ENCODE data around the gene LCK. TPM values are rescaled to one million over a fixed set of nuclear protein-coding genes. Genes with fewer than 3 reads are reported as not detected.

LCK gene
- total and polyA plus RNA-seq, 10 of the 15 experiments (the other 5 are each of a cell fraction or from before 2014, with no cell fraction given): 31.5 to 173 (median 119) TPM

DNA sequence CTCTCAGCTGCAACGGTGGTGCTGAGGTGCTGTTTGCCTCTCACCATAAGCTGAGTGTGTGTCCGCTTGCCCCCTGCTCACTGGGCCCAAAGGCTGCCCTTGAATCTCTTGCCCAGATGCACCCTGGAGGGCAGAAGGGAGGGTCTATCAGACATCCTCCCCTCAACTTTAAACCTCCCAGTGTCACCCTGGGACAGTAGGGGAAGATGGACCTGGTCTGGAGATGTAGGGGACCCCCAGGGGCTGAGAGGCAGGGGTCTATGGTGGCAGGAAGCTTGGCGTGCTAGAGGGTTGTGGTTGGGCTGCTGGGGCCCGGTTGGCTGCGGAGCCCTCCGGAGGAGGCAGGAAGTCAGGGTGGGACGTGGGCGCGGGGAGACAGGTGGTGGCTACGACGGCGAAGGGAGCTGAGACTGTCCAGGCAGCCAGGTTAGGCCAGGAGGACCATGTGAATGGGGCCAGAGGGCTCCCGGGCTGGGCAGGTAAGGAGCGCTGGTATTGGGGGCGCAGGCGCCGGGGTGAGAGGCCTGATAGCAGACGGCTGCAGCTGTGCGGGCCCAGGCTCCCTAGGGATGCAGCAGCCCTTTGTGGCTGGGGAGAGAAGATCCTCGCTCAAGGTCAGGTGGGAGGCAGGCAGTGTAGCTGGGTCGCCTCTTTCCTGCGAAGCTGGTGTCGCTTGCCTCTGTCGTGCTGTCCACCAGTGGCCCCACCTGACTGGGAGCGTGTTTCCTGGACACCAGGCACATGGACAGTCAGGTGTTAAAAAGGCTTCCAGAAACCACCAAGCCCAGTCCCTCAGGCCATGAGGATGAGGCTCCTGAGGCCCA lies at the start of gene LCK (continued):
- TF ChIP-seq, protein P1, sequence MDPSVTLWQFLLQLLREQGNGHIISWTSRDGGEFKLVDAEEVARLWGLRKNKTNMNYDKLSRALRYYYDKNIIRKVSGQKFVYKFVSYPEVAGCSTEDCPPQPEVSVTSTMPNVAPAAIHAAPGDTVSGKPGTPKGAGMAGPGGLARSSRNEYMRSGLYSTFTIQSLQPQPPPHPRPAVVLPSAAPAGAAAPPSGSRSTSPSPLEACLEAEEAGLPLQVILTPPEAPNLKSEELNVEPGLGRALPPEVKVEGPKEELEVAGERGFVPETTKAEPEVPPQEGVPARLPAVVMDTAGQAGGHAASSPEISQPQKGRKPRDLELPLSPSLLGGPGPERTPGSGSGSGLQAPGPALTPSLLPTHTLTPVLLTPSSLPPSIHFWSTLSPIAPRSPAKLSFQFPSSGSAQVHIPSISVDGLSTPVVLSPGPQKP (IDR thresholded peaks at IDR 0.05; ENCODE audit: low read depth, low read length): no peak
- no peak for TF ChIP-seq YBX1 (IDR thresholded peaks at IDR 0.05)
- TF ChIP-seq, protein P2, sequence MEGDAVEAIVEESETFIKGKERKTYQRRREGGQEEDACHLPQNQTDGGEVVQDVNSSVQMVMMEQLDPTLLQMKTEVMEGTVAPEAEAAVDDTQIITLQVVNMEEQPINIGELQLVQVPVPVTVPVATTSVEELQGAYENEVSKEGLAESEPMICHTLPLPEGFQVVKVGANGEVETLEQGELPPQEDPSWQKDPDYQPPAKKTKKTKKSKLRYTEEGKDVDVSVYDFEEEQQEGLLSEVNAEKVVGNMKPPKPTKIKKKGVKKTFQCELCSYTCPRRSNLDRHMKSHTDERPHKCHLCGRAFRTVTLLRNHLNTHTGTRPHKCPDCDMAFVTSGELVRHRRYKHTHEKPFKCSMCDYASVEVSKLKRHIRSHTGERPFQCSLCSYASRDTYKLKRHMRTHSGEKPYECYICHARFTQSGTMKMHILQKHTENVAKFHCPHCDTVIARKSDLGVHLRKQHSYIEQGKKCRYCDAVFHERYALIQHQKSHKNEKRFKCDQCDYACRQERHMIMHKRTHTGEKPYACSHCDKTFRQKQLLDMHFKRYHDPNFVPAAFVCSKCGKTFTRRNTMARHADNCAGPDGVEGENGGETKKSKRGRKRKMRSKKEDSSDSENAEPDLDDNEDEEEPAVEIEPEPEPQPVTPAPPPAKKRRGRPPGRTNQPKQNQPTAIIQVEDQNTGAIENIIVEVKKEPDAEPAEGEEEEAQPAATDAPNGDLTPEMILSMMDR (IDR thresholded peaks at IDR 0.05 in 2 of 3, conservative IDR thresholded peaks at IDR 0.05 in 1 of 3; ENCODE audit: control insufficient read depth in 2 of 3, extremely low read depth in 1 of 3, insufficient read depth in 1 of 3, low read depth in 3 of 3, low read length in 3 of 3): no peak
- TF ChIP-seq ZBED1 (IDR thresholded peaks at IDR 0.05; ENCODE audit: borderline replicate concordance): peak; percentile 33; the same call in 1 of the 2 replicates
- peak; percentile 92 for TF ChIP-seq TCF3 (IDR thresholded peaks at IDR 0.05; ENCODE audit: borderline replicate concordance, insufficient read depth, low read depth, low read length)
- TF ChIP-seq, protein P3, sequence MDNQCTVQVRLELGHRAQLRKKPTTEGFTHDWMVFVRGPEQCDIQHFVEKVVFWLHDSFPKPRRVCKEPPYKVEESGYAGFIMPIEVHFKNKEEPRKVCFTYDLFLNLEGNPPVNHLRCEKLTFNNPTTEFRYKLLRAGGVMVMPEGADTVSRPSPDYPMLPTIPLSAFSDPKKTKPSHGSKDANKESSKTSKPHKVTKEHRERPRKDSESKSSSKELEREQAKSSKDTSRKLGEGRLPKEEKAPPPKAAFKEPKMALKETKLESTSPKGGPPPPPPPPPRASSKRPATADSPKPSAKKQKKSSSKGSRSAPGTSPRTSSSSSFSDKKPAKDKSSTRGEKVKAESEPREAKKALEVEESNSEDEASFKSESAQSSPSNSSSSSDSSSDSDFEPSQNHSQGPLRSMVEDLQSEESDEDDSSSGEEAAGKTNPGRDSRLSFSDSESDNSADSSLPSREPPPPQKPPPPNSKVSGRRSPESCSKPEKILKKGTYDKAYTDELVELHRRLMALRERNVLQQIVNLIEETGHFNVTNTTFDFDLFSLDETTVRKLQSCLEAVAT (IDR thresholded peaks at IDR 0.05): no peak
- TF ChIP-seq POLR2AphosphoS5 (IDR thresholded peaks at IDR 0.05; ENCODE audit: low read length): peak; percentile 86
- peak; percentile 32 for TF ChIP-seq MYC (IDR thresholded peaks at IDR 0.05; ENCODE audit: insufficient read depth, insufficient read length, insufficient replicate concordance, low read length, severe bottlenecking)
- TF ChIP-seq EGR1 (IDR thresholded peaks at IDR 0.05; ENCODE audit: borderline replicate concordance in 1 of 2, low read depth in 2 of 2, low read length in 2 of 2): peak in 1 of 2 experiments; percentile 80; a peak in 2 of 3 replicates
- no peak for TF ChIP-seq SMAD1 (IDR thresholded peaks at IDR 0.05; ENCODE audit: low read depth, partially characterized antibody)
- no peak for TF ChIP-seq SIN3A (IDR thresholded peaks at IDR 0.05; ENCODE audit: low read depth, low read length)
- no peak for TF ChIP-seq NR2C1 (IDR thresholded peaks at IDR 0.05)
- TF ChIP-seq CHD4 (IDR thresholded peaks at IDR 0.05): no peak
- TF ChIP-seq HDGF (IDR thresholded peaks at IDR 0.05): peak; percentile 69; the same call in 1 of the 2 replicates
- no peak for TF ChIP-seq CBX5 (IDR thresholded peaks at IDR 0.05; ENCODE audit: low read depth)
- peak in 1 of 2 experiments; percentile 20; a peak in 1 of 4 replicates for TF ChIP-seq IKZF2 (IDR thresholded peaks at IDR 0.05)
- peak; percentile 94 for TF ChIP-seq POLR2A (IDR thresholded peaks at IDR 0.05; ENCODE audit: low read depth, low read length)
- TF ChIP-seq YY1 (IDR thresholded peaks at IDR 0.05; ENCODE audit: low read depth, low read length): no peak
- TF ChIP-seq ZNF622 (IDR thresholded peaks at IDR 0.05): no peak
- no peak for TF ChIP-seq JUNB (IDR thresholded peaks at IDR 0.05)
- TF ChIP-seq CBFB (IDR thresholded peaks at IDR 0.05; ENCODE audit: low read depth): peak; percentile 85
- TF ChIP-seq, protein P4, sequence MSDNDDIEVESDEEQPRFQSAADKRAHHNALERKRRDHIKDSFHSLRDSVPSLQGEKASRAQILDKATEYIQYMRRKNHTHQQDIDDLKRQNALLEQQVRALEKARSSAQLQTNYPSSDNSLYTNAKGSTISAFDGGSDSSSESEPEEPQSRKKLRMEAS (IDR thresholded peaks at IDR 0.05; ENCODE audit: low read depth, low read length): peak; percentile 36; the same call in 1 of the 2 replicates
- no peak for TF ChIP-seq RUNX3 (IDR thresholded peaks at IDR 0.05; ENCODE audit: low read length)
